ENCODE measurements around the gene KIRREL3. TPM values are rescaled to one million over a fixed set of nuclear protein-coding genes. Genes with fewer than 3 reads are reported as not detected.

Gene KIRREL3
- total RNA-seq, 1 donor from 2014 or later: 0.38 TPM

DNA sequence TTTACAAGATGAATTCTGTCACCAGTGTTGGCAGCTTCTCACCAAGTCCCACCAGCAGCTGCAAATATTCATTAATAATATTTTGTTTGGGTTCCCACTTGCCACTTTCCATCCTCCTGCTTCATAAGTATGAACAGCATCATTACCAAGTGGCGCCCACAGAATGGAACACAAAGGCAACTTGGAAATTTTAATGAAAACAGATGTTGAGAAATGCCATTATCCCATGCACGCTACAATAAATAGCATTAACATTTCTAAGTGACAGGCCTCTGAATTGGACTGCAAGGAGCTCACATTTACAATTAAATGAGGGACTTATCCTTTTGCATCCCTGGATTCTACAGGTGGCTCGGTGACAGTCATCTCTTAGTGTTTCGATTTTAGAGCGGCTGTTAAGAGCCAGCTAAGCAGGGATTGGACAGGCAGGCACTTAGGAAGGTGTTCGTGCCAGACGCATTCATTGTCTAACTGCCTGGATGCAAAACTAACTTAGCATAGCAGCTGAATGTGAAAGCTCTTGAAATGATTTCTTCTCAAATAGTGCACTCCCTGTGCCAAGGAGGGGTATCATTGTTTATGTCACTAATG is 170.3 kb downstream of the KIRREL3 start:
- no peaks in the 10 kb centered on the region for H3K27me3 Mint-ChIP-seq (ENCODE audit: unreplicated experiment)
- H3K36me3 Mint-ChIP-seq (ENCODE audit: low read depth, unreplicated experiment): no peaks in the 10 kb centered on the region
- no peaks in the 10 kb centered on the region for H3K9me3 Mint-ChIP-seq (ENCODE audit: unreplicated experiment)
- H3K27ac Mint-ChIP-seq (ENCODE audit: unreplicated experiment): no peak overlapping the region
- no peak for DNase-seq (ENCODE audit: low spot score)
- TF ChIP-seq, protein P1, sequence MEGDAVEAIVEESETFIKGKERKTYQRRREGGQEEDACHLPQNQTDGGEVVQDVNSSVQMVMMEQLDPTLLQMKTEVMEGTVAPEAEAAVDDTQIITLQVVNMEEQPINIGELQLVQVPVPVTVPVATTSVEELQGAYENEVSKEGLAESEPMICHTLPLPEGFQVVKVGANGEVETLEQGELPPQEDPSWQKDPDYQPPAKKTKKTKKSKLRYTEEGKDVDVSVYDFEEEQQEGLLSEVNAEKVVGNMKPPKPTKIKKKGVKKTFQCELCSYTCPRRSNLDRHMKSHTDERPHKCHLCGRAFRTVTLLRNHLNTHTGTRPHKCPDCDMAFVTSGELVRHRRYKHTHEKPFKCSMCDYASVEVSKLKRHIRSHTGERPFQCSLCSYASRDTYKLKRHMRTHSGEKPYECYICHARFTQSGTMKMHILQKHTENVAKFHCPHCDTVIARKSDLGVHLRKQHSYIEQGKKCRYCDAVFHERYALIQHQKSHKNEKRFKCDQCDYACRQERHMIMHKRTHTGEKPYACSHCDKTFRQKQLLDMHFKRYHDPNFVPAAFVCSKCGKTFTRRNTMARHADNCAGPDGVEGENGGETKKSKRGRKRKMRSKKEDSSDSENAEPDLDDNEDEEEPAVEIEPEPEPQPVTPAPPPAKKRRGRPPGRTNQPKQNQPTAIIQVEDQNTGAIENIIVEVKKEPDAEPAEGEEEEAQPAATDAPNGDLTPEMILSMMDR (IDR thresholded peaks at IDR 0.05; ENCODE audit: unreplicated experiment): no peak
- H3K4me3 Mint-ChIP-seq (ENCODE audit: unreplicated experiment): no peak overlapping the region
- H3K4me1 Mint-ChIP-seq (ENCODE audit: unreplicated experiment): no peaks in the 10 kb centered on the region

DNA sequence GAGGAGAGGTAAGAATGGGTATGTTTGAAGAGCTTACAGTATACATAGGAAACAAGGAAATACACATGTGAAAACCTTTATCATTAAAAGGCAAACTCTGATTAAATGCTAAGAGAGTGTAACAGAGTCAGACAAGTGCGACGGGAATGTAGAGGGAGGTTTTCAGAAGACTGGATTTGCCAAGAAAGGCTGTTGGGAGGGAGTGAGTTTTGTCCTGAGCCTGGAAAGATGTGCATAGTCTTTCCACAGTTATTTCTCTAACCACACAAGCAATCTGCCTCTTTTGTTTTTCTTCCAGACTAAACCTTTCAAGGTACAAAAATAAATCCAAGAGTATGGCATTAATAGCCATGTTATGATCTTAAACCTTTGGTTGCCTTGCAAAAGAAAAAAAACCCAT is 170.9 kb downstream of the KIRREL3 start:
- Mint-ChIP-seq H3K4me3 (ENCODE audit: unreplicated experiment) (no peak overlapping the region), H3K36me3 (ENCODE audit: low read depth, unreplicated experiment) (no peaks in the 10 kb centered on the region), H3K9me3 (ENCODE audit: unreplicated experiment) (no peaks in the 10 kb centered on the region), H3K4me1 (ENCODE audit: unreplicated experiment) (no peaks in the 10 kb centered on the region), H3K27me3 (ENCODE audit: unreplicated experiment) (no peaks in the 10 kb centered on the region), H3K27ac (ENCODE audit: unreplicated experiment) (no peak overlapping the region)
- DNase-seq (ENCODE audit: low spot score): no peak
- TF ChIP-seq, protein P1 (IDR thresholded peaks at IDR 0.05; ENCODE audit: unreplicated experiment): no peak

DNA sequence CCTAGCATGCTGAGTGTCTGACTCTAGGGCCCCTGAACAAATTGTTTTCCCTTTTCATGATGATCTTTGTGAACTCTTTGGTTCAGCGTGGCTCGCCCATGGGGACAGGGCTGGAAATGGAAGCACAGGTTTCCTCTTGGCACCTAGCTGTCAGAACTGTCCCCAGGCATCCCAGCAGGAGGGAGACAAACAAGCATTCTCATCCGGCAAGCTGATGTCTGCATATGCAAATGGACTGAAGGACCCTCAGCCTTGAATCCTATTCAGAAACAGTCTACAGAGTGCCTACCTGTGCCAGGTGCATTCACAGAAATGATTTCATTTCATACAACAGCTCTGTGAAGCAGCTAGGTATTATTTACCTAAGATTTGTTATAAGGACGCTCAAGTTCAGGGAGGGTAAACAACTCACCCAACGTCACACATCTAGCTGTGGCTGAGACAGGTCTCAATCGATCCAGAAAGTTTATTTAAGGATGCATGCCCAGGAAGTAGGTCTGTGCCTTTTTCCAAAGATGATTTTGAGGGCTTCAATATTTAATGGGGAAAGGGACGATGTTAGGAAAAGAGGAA is 176.4 kb downstream of the KIRREL3 start:
- Mint-ChIP-seq H3K27me3 (ENCODE audit: unreplicated experiment) (peaks cover 7% of the 10 kb centered on the region), H3K4me1 (ENCODE audit: unreplicated experiment) (peaks cover 3% of the 10 kb centered on the region), H3K36me3 (ENCODE audit: low read depth, unreplicated experiment) (no peaks in the 10 kb centered on the region), H3K9me3 (ENCODE audit: unreplicated experiment) (no peaks in the 10 kb centered on the region), H3K4me3 (ENCODE audit: unreplicated experiment) (no peak overlapping the region), H3K27ac (ENCODE audit: unreplicated experiment) (no peak overlapping the region)
- TF ChIP-seq, protein P1 (IDR thresholded peaks at IDR 0.05; ENCODE audit: unreplicated experiment): no peak
- no peak for DNase-seq (ENCODE audit: low spot score)

DNA sequence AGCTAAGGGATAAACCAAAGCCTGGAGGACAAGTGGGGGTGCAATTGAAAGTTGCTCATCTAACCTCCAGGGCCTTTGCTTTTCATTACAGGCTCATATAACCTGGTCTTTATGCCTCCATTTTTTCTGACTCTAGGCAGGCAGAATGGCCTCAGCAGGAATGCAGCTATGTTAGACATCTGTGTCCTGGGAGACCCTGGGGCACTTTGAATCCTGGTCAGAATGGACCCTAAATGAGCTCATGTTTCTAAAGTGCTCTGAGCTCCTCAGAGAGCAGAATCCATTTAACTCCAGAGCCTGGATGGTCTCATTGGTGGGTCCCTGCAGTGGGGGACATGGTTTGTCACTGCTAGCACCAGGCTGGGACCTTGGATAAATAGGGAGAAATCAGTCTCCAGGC is 177.3 kb downstream of the KIRREL3 start:
- no peak overlapping the region for H3K27ac Mint-ChIP-seq (ENCODE audit: unreplicated experiment)

DNA sequence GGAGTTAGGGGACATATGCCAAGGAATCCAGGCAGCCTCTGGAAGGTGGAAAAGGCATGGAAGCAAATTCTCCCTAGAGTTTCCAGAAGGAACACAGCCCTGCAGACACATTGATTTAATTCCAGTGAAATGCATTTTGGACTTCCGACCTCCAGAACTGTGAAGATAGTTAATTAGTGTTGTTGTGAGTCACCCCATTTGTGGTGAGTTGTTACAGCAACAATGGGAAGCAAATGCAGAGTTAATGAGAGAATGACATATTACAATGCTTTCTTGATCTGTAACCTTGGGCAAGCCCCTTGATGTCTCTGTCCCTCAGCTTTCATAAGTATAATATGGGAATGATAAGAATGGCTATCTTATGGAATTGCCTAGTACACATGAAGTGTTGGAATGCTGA is 178.7 kb downstream of the KIRREL3 start:
- no peak overlapping the region for H3K4me3 Mint-ChIP-seq (ENCODE audit: unreplicated experiment)
- TF ChIP-seq, protein P1 (IDR thresholded peaks at IDR 0.05; ENCODE audit: unreplicated experiment): no peak
- no peak overlapping the region for H3K27ac Mint-ChIP-seq (ENCODE audit: unreplicated experiment)
- H3K4me1 Mint-ChIP-seq (ENCODE audit: unreplicated experiment): peaks cover 14% of the 10 kb centered on the region
- DNase-seq (ENCODE audit: low spot score): no peak
- H3K36me3 Mint-ChIP-seq (ENCODE audit: low read depth, unreplicated experiment): no peaks in the 10 kb centered on the region
- peaks cover 7% of the 10 kb centered on the region for H3K27me3 Mint-ChIP-seq (ENCODE audit: unreplicated experiment)
- H3K9me3 Mint-ChIP-seq (ENCODE audit: unreplicated experiment): no peaks in the 10 kb centered on the region

More for the DNA sequence above, 177.3 kb downstream of the KIRREL3 start:
- Mint-ChIP-seq H3K27me3 (ENCODE audit: unreplicated experiment) (peaks cover 7% of the 10 kb centered on the region), H3K4me1 (ENCODE audit: unreplicated experiment) (peaks cover 3% of the 10 kb centered on the region), H3K9me3 (ENCODE audit: unreplicated experiment) (no peaks in the 10 kb centered on the region), H3K36me3 (ENCODE audit: low read depth, unreplicated experiment) (no peaks in the 10 kb centered on the region), H3K4me3 (ENCODE audit: unreplicated experiment) (no peak overlapping the region)
- no peak for DNase-seq (ENCODE audit: low spot score)
- TF ChIP-seq, protein P1 (IDR thresholded peaks at IDR 0.05; ENCODE audit: unreplicated experiment): no peak
